Astrocyte (in vitro differentiated cells and primary cell): Measurements from ENCODE around the gene PRF1. TPM values are rescaled to one million over a fixed set of nuclear protein-coding genes. Genes with fewer than 3 reads are reported as not detected.
"Not testable (repeated sequence)": the region's sequence is repeated elsewhere in the genome, so short reads cannot be mapped to it uniquely, and the experiment has no call there.

Experiments used
- DNase-seq: peaks from one replicate; pipeline ENCODE4 v3.0.0-alpha.2; 2010; ENCODE audit warnings: low read depth
- FAIRE-seq: peaks from 2 replicates; lab custom pipeline; 2011; peaks lifted over from hg19 to GRCh38; lab: Jason Lieb, UNC
- H2AFZ ChIP-seq: 2 replicates; pipeline ENCODE4 v1.6.0; 2012; ENCODE audit warnings: low read depth, low read length, inconsistent platforms
- H3K27ac ChIP-seq: 2 replicates; pipeline ENCODE4 v1.5.1; 2011; ENCODE audit warnings: low read depth, low read length, inconsistent platforms
- H3K27me3 ChIP-seq: 2 replicates; pipeline ENCODE4 v1.6.0; 2011; ENCODE audit warnings: low read length, inconsistent platforms; ENCODE audit not compliant: insufficient read depth
- H3K36me3 ChIP-seq: 2 replicates; pipeline ENCODE4 v1.5.1; 2011; ENCODE audit warnings: low read length, inconsistent platforms; ENCODE audit not compliant: insufficient read depth
- H3K4me1 ChIP-seq: 2 replicates; pipeline ENCODE4 v1.5.1; 2011; ENCODE audit warnings: low read length, inconsistent platforms; ENCODE audit not compliant: insufficient read depth
- H3K4me2 ChIP-seq: 2 replicates; pipeline ENCODE4 v1.6.0; 2012; ENCODE audit warnings: low read length, inconsistent platforms
- H3K4me3 ChIP-seq: 2 replicates; pipeline ENCODE4 v1.5.1; 2011; ENCODE audit warnings: low read depth, mild to moderate bottlenecking, low read length, inconsistent platforms; ENCODE audit not compliant: insufficient read depth
- H3K79me2 ChIP-seq: 2 replicates; pipeline ENCODE4 v1.6.0; 2012; ENCODE audit warnings: mild to moderate bottlenecking, low read length, inconsistent platforms; ENCODE audit not compliant: insufficient read depth
- H3K9ac ChIP-seq: 2 replicates; pipeline ENCODE4 v1.6.0; 2012; ENCODE audit warnings: mild to moderate bottlenecking, low read length, inconsistent platforms
- H3K9me3 ChIP-seq: 2 replicates; pipeline ENCODE4 v1.5.1; 2012; ENCODE audit warnings: low read depth, mild to moderate bottlenecking, low read length, inconsistent platforms; ENCODE audit not compliant: insufficient read depth
- H4K20me1 ChIP-seq: 2 replicates; pipeline ENCODE4 v1.6.0; 2012; ENCODE audit warnings: low read length, inconsistent platforms; ENCODE audit not compliant: insufficient read depth
- H3K27ac Mint-ChIP-seq: one replicate; pipeline ENCODE4 v1.8.0; 2021; ENCODE audit warnings: mild to moderate bottlenecking, mixed read lengths; ENCODE audit not compliant: unreplicated experiment
- H3K27me3 Mint-ChIP-seq: one replicate; pipeline ENCODE4 v1.8.0; 2021; ENCODE audit warnings: low read depth, mixed read lengths; ENCODE audit not compliant: unreplicated experiment
- H3K36me3 Mint-ChIP-seq: one replicate; pipeline ENCODE4 v1.8.0; 2021; ENCODE audit warnings: low read depth, mixed read lengths; ENCODE audit not compliant: unreplicated experiment
- H3K4me1 Mint-ChIP-seq: one replicate; pipeline ENCODE4 v1.8.0; 2021; ENCODE audit warnings: low read depth, mixed read lengths; ENCODE audit not compliant: unreplicated experiment
- H3K4me3 Mint-ChIP-seq: one replicate; pipeline ENCODE4 v1.8.0; 2021; ENCODE audit warnings: mild to moderate bottlenecking, moderate library complexity, mixed read lengths; ENCODE audit not compliant: unreplicated experiment
- H3K9me3 Mint-ChIP-seq: one replicate; pipeline ENCODE4 v1.8.0; 2021; ENCODE audit warnings: mild to moderate bottlenecking, mixed read lengths; ENCODE audit not compliant: unreplicated experiment
- EZH2 ChIP-seq: IDR thresholded peaks from 2 replicates; pipeline ENCODE4 v1.6.1; 2012; ENCODE audit warnings: mild to moderate bottlenecking, low read length, inconsistent platforms; ENCODE audit not compliant: insufficient read depth
- total RNA-seq: library from RNA; stranded (reverse); gene quantifications from 2 replicates; pipeline ENCODE4 v1.2.1, GENCODE V29; 2021
- TF ChIP-seq, protein P1 (sequence below): IDR thresholded peaks from 2 replicates; pipeline ENCODE4 v1.5.1; 2011; ENCODE audit warnings: low read depth, mild to moderate bottlenecking, inconsistent platforms, low read length, moderate library complexity; ENCODE audit not compliant: insufficient read depth

The PRF1 gene
- total RNA-seq, 1 donor from 2014 or later: 0.16 TPM

DNA sequence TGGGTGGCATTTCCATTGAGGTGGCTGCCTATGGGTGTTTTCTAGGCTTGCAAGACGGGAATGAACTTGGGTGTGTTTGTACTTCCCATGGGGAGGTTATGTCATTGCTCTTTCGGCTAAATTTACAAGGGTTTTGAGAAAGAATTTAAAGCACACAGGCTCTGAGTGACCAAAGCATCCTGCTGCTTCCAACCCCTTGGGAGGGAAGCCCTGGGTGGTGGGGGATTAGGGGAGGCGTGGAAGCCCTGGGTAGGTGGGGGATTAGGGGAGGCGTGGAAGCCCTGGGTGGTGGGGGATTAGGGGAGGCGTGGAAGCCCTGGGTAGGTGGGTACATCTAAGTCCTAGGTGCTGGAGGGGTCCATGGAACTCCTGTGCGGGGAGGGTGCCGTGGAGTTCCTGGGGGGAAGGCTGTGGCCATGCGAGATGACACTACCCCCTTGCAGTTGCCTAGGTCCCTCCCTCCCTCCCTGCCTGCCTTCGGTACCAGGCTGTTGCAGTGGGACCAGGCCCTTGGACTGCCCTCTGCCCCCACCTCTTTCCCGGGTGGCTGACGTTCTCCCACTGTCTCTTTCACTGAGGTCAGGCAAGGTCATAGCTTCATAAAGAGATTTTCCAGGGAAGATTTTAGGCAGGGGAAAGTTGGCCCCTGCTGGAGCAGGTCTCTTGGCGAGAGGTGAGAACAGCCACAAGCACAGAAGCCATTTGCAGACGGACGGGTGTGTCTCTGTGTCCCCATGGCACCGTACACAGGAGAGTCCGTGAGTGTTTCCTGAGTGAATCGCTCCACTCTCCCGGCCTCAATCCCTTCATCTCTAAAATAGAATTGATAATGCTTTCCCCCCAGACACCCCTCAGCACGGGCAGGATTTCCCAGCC is 19.5 kb downstream of the PRF1 start:
- Histone ChIP-seq H4K20me1 (no peaks in the 10 kb centered on the region), H3K27ac (no peak overlapping the region), H3K4me3 (no peak overlapping the region), H3K9me3 (no peaks in the 10 kb centered on the region), H3K9ac (no peak overlapping the region), H3K27me3 (peaks cover 11% of the 10 kb centered on the region), H3K36me3 (no peaks in the 10 kb centered on the region), H3K4me1 (peaks cover 18% of the 10 kb centered on the region), H3K79me2 (no peaks in the 10 kb centered on the region), H2AFZ (no peak overlapping the region), H3K4me2 (no peak overlapping the region)
- Mint-ChIP-seq H3K4me1 (peaks cover 32% of the 10 kb centered on the region), H3K36me3 (no peaks in the 10 kb centered on the region), H3K27ac (no peak overlapping the region), H3K9me3 (peaks cover 3% of the 10 kb centered on the region), H3K4me3 (no peak overlapping the region), H3K27me3 (peaks cover 5% of the 10 kb centered on the region)
- FAIRE-seq (no peak), DNase-seq (no peak)
- no peak for TF ChIP-seq EZH2
- TF ChIP-seq, protein P1, sequence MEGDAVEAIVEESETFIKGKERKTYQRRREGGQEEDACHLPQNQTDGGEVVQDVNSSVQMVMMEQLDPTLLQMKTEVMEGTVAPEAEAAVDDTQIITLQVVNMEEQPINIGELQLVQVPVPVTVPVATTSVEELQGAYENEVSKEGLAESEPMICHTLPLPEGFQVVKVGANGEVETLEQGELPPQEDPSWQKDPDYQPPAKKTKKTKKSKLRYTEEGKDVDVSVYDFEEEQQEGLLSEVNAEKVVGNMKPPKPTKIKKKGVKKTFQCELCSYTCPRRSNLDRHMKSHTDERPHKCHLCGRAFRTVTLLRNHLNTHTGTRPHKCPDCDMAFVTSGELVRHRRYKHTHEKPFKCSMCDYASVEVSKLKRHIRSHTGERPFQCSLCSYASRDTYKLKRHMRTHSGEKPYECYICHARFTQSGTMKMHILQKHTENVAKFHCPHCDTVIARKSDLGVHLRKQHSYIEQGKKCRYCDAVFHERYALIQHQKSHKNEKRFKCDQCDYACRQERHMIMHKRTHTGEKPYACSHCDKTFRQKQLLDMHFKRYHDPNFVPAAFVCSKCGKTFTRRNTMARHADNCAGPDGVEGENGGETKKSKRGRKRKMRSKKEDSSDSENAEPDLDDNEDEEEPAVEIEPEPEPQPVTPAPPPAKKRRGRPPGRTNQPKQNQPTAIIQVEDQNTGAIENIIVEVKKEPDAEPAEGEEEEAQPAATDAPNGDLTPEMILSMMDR: no peak

DNA sequence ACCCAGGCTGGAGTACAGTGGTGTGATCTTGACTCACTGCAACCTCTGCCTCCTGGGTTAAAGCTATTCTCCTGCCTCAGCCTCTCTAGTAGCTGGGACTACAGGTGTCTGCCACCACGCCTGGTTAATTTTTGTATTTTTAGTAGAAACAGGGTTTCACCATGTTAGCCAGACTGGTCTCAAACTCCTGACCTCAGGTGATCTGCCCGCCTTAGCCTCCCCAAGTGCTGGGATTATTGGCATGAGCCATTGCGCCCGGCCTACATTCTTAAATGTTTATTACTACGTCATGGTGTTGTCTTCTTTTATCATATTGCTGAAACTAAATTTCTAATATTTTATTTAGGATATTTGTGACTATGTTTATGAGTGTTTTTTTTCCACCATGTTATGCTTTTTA is 21.4 kb downstream of the PRF1 start:
- not testable (repeated sequence) for DNase-seq, H3K9me3 Mint-ChIP-seq, H3K4me2 ChIP-seq, H3K36me3 ChIP-seq, H3K4me3 ChIP-seq, H3K4me3 Mint-ChIP-seq, FAIRE-seq, H3K79me2 ChIP-seq, H3K27ac Mint-ChIP-seq, H3K27me3 ChIP-seq, H3K9me3 ChIP-seq, H2AFZ ChIP-seq, H3K27ac ChIP-seq, H3K36me3 Mint-ChIP-seq, H3K27me3 Mint-ChIP-seq, H4K20me1 ChIP-seq, H3K9ac ChIP-seq
- peaks cover 43% of the 10 kb centered on the region for H3K4me1 Mint-ChIP-seq
- H3K4me1 ChIP-seq: peaks cover 32% of the 10 kb centered on the region

DNA sequence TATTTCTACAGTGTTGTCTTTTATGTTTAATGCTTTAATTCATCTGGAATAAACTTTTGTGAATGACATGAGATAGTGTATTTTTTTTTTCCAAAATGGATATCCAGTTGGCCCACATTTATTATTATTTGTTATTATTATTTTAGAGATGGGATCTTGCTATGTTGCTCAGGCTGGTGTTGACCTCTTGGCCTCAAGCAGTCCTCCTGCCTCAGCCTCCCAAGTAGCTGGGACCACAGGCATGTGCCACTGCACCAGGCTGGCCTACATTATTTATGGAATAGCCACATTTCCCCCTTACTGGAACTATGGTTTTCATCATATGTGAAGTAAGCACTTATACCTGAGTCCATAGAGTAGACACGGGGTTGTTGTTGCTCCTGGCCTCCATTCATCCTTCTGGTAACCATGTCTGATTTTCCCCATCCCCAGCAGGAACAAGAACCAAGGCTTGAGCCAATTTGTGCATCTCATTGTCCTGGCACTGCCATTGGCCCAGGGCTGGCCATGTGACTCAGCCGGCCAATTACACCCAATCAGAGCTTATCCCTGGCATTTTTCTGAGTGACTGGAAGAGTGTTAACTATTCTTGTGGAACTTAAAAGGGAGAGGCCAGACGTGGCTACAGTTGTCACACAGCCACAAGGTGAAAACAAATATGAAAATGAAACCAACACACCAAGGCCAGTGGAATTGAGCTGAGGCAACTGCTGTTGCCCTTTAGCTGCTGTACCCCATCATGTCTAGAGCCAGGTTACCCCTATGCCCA is 23.1 kb downstream of the PRF1 start:
- no peaks in the 10 kb centered on the region for H3K9me3 ChIP-seq
- no peak overlapping the region for H3K9ac ChIP-seq
- H3K27me3 ChIP-seq: peaks cover 7% of the 10 kb centered on the region
- H3K36me3 ChIP-seq: no peaks in the 10 kb centered on the region
- DNase-seq (no peak), FAIRE-seq (no peak)
- H3K27ac Mint-ChIP-seq: no peak overlapping the region
- no peak overlapping the region for H3K4me3 ChIP-seq
- H3K79me2 ChIP-seq: no peaks in the 10 kb centered on the region
- peaks cover 33% of the 10 kb centered on the region for H3K4me1 ChIP-seq
- H3K4me3 Mint-ChIP-seq: no peak overlapping the region
- peak overlapping the region; percentile 70 for H3K4me2 ChIP-seq
- no peak for TF ChIP-seq EZH2
- peaks cover 5% of the 10 kb centered on the region for H3K27me3 Mint-ChIP-seq
- no peaks in the 10 kb centered on the region for H4K20me1 ChIP-seq
- H3K27ac ChIP-seq: peak overlapping the region; percentile 60
- H3K4me1 Mint-ChIP-seq: peaks cover 37% of the 10 kb centered on the region
- no peaks in the 10 kb centered on the region for H3K9me3 Mint-ChIP-seq
- no peaks in the 10 kb centered on the region for H3K36me3 Mint-ChIP-seq
- no peak overlapping the region for H2AFZ ChIP-seq
